ENCODE measurements around the gene SH3GL1. TPM values are rescaled to one million over a fixed set of nuclear protein-coding genes. Genes with fewer than 3 reads are reported as not detected.

The SH3GL1 gene, protein sequence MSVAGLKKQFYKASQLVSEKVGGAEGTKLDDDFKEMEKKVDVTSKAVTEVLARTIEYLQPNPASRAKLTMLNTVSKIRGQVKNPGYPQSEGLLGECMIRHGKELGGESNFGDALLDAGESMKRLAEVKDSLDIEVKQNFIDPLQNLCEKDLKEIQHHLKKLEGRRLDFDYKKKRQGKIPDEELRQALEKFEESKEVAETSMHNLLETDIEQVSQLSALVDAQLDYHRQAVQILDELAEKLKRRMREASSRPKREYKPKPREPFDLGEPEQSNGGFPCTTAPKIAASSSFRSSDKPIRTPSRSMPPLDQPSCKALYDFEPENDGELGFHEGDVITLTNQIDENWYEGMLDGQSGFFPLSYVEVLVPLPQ
- polyA plus RNA-seq (ENCODE audit: insufficient read length in 3 of 3), result 10 to 100 TPM; 50.8 to 62.5 (median 50.9) TPM

GRCh38 chr19:4400135-4400936, at the start of gene SH3GL1:
Gene SH3GL1 (minus strand): TSS chr19:4400547. CDS start chr19:4400368, 179 bp downstream.
- DNase-seq (ENCODE audit: low read depth in 3 of 3, low spot score in 2 of 3), result peak; percentile 80 to 84 (median 80)

DNA sequence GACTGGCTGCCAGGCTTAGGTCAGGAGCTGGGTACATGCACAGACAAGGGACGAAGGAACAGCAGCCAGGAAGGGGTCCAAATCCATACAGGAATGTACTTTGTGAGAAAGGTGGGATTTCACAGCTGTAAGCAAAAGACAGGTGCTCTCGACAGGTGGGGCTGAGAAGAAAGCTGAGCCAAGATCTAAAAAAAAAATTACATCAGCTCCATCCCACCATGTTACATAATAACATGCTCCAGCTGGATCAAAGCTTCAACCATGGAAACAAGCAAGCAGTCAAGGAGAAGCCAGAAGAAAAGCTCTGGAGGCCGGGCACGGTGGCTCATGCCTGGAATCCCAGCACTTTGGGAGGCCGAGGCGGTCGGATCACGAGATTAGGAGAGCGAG, 49.3 kb upstream of the SH3GL1 start:
- DNase-seq (ENCODE audit: low read depth in 3 of 3, low spot score in 2 of 3), result no peak

GRCh38 chr19:4449022-4449638, 48.8 kb upstream of the SH3GL1 start:
- no peak for DNase-seq (ENCODE audit: low read depth in 3 of 3, low spot score in 2 of 3)

DNA sequence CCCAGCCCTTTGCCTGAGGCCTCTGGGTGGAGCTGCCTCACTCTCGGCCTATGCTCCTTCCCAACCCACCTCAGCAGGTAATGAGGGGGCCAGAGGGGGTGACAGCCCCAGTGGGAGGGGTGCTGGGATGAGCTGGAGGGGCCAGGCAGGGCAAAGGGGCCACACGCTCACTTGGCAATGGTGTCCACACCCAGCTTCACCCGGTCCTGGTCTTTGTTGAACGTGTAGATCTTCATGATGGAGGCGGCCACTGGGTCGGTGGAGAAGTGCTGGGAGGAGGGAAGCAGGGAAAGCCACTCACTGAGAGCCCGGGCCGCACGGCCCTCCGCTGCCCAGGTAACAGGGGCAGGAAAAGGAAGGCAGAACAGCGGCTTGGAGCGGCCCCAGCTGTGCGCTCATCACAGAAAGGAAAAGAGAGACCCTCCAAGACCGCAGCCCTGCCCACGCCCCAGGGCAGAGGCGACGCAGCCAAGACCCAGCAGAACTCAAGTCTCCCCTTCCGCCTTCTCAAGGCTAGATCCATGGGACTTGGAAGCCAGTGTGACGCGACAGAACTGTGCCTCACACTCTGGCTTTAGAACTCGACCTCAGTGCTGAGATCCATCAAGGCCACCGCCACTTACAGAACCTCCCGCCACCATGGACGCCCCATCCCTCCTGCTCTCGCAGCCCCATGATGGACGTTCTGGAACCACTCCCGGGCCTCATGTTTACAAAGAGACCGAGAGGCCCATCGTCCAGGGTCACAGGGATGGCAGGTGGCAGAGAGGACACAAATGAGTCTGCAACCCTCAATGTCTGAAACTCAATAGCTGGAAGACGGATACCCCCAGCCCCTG, 48.0 kb upstream of the SH3GL1 start:
- no peak for DNase-seq (ENCODE audit: low read depth in 3 of 3, low spot score in 2 of 3)

DNA sequence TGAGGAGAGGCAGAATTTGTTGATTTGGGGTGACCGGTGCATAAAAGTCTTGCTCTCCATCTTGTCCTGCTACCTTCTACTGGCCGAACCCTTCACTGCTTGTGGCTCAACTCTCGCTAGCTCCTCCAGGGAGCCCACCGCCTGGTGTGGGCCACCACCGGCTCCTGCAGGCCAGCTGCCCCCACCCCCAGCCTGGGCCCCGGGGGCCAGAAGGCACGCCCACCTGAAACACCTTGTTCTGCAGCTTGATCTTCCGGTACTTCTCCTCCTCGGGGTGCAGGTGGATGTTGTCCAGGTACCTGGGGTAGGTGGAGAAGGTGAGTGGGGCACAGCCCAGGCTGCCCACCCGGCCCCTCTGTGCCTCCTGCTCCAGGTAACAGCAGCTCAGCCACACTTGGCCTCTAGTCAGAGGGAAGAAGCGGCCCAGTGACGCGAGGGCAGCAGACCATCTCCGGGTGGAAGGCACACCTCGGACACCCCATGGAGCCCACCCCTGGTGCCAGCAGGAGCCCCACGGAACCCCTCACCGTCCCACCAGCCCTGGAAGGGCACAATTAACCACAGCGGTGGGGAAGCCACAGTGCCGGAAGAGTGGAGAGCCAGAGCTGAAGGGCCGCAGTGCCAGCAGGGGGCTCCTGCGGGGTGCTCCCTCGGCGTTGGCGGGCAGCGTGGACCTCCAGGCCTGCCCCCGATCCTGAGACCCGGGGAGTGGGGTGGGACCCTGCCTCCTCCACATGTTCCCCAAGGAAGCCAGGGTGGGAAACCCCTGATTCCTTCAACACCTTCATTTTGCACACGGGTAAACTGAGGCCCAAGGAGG, 47.2 kb upstream of the SH3GL1 start:
- DNase-seq (ENCODE audit: low read depth in 3 of 3, low spot score in 2 of 3), result no peak

GRCh38 chr19:4446704-4447200, 46.4 kb upstream of the SH3GL1 start:
- DNase-seq (ENCODE audit: low read depth in 3 of 3, low spot score in 2 of 3), result no peak

DNA sequence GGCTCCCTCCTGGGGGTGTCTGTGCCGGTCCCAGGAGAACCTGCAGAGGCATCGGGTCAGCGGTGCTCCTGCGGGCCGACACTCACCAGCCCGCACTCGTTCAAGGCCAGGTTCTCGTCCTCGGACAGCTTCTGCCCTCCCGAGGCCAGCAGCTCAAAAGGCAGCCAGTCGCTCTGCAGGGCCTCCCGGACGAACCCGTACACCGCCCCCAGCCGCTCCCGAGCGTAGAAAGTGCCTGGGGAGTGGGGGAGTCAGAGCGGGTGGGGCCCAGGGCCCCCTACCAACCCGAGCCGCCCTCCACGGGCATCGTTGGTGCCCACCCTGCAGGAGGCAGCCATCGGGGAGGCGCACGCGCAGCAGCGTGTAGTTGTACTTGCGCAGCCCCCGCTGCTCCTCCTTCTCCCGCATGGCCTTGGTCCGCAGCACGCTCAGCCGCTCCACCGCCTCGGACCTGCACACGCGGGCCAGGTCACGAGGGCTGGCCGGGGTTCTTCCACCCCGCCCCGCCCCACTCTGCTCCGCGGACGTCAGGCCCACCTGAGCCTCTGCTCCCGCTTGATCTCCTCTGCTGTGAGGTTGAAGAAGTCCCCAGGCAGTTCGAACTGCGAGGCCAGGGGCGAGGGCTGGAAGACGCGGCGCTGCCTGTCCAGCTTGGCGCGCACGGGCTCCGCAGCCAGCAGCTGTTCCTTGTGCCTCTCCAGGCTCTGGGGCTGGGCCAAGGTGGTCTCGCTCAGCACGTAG, 45.8 kb upstream of the SH3GL1 start:
- no peak for DNase-seq (ENCODE audit: low read depth in 3 of 3, low spot score in 2 of 3)

DNA sequence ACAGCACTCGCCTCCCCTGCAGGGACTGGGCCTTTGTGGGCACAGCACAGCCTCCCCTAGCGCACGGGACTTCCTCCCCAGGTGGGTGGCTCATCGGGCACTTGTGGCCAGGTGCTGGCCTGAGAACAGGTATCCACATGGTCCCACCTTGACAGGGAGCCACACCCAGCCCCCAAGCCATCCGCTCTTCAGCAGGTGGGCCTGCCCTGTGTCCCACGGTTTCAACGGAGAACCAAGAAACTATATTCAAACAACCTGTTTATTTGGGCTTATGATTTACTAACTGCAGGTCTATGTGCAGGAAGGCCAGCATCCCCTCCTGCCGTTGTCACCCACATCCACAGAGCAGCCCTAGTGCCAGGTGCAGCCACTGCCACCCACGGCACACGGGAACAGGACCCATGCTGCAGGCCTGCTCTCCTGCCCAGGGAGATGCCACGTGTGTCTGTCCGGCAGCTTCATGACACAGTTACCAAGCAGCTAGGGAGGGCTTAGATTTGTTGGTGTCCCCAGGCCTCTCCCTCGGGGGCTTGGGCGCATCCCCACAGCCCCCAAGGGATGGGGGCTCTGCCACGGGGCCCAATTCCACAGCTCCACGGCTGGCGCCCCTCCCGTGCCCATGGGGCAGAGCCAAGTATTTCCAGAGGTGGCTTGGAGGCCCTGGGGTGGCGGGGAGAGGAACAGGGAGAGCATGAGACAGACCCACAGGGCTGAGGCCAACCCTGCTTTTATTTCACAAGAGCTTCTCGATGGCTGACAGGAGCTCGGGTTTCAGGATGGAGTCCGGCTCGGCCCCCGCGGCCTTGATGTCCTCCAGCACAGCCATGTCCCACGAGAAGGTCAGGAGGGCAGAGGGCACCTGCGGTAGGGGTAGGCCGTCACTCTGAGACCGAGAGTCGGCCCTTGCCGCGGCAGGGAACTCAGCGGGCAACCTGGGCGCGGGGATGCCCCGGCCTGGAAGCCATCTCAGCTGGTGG, 44.7 kb upstream of the SH3GL1 start:
- no peak for DNase-seq (ENCODE audit: low read depth in 3 of 3, low spot score in 2 of 3)

DNA sequence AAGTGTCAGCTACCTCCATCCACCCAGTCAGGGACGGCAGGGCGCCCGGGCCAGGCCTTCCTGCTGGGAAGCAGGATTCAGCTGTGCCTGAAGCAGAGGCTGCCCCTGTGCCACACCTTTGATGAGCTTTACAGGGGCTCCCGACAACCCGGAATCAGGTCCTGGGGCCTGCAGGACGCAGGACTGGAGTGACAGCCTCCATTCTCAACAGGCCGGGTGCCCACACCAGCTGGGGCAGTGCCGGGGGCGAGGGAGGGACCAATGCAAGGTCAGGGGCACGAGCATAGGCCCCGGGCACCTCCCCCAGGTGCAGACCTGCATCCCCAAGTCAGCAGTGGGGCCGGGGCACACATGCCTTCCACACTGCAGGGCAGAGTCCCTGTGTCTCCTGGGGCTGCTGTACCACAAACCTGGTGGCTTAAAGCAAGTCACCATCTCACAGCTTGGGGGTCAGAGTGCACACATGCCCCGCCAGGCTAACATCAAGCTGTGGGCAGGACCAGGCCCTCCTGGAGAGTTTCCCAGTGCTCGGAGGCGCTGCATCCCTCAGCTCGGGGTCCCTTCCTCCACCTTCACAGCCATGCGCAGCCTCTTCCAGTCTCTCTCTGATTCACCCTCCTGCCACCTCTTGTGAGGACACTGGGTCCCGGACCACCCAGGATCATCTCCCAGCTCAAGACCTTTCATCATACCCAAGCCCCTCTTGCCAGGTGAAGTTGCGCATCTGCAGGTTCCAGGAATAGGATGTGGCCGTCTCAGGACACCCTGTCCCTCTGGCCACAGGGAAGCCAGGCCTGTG, 43.8 kb upstream of the SH3GL1 start:
- no peak for DNase-seq (ENCODE audit: low read depth in 3 of 3, low spot score in 2 of 3)

DNA sequence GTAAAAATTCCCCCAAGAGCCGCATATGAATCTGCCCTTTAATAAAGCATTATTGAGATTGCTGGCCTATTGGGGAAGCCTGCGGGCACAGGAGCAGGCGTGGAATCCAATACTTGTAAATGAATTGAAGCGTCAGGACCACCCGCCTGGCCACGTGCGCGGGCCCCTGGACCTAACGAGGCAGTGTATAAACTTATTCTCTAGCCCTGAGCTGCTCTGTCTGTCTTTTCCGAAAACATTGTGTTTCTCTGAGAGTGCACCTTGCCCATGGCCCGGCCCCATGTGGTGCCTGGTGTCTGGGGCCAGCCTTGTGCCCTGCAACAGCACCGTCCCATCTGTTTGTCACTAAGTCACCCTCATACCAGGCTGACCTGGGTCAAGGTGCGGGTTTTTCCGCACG, 42.8 kb upstream of the SH3GL1 start:
- DNase-seq (ENCODE audit: low read depth in 3 of 3, low spot score in 2 of 3), result no peak

DNA sequence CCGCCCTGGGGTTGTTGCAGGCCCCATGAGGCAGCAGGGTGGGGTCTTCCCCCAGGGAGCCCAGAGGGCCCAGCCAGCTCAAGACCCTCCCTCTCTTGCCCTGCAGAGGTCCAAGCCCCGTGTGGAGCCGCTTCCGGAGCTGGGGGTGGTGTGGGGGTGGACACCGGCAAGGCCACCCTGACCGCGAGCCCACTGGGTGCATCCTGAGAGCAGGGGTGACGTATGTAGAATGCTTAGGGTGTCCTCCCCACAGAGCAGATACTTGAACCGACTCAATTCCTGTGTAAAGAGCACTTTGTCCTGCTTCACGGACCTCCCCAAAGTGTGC, 42.4 kb upstream of the SH3GL1 start:
- DNase-seq (ENCODE audit: low read depth in 3 of 3, low spot score in 2 of 3), result no peak

- no peak for DNase-seq (ENCODE audit: low read depth in 3 of 3, low spot score in 2 of 3)
Observed at GRCh38 chr19:4441994-4442818, 41.9 kb upstream of the SH3GL1 start.

DNA sequence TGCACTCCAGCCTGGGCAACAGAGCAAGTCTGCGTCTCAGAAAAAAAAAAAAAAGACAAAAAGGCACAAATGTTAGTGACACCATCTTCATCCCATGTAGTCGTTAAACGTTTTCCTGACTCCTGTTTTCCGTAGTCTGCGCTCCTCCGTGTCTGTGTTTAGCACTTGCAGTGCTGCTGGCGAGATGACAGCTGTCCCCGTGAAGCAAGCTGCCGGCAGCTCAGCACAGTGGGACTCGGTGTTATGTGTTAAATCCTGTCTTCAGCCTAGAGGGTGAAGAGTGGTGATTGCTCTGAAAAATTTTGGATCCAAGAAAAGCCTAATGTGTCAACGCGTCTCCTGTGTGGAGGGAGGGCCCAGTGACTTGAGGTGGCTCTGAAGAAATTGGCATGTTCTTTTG, 38.9 kb upstream of the SH3GL1 start:
- no peak for DNase-seq (ENCODE audit: low read depth in 3 of 3, low spot score in 2 of 3)

DNA sequence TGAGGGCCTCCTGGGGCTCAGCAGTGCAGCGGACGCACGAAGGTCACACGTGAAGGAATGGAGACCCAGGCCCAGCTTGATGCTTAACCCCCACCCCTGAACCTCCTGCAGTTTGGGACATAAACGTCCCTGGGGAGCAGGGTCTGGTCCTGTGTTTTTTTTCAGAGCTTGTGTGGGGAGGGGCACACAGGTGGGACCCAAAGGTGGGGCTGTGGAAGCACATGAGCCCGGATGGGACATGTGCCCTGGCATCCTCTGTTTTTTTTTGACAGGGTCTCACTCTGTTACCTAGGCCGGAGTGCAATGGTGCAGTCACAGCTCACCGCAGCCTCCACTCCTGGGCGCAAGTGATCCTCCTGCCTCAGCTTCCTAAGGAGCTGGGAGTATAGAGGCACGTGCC, 36.8 kb upstream of the SH3GL1 start:
- no peak for DNase-seq (ENCODE audit: low read depth in 3 of 3, low spot score in 2 of 3)

GRCh38 chr19:4436231-4436630, 35.9 kb upstream of the SH3GL1 start:
- no peak for DNase-seq (ENCODE audit: low read depth in 3 of 3, low spot score in 2 of 3)

GRCh38 chr19:4434391-4434790, 34.0 kb upstream of the SH3GL1 start:
- no peak for DNase-seq (ENCODE audit: low read depth in 3 of 3, low spot score in 2 of 3)
